ENCODE data around the gene NPLOC4.

NPLOC4 gene

DNA sequence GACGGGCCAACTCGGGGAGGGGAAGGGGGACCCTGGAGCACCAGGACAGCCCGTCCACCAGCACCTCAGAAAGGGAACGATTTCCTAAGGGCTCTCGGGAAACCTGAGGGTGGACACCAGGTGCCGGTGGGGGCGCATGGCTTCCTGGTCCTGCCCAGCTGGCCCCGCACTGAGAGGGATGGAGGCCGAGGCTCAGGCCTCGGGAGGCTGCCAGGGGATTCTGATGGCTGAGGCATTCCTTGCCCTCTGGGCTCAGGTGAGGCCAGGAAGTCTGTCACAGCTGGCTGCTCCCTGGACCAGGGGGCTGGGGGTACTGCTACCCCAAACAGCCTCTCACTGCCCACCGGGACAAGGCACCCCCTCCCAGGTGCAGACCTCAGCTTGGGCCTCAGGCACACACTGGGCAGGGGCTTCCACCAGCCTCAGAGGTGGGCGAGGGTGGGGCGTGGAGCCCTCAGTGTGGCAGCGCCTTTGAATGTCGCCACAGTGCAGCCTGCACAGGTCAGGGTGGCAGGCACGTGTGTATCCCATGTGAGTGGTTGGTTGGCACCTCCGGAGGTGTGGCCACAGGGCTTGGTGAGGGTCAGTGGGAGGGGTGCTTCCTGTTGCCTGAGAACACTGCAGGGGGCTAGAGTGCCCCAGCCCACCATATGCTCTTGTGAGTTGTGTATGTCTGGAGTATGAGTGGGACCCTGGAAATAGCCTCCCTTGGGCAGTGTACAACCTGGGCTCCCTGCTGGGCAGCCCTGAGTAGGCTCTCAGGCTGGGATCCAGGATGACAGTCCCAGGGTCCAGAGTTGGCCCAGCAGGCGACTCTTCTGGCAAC lies 112.7 kb downstream of the NPLOC4 start:
- no peak overlapping the region for H3K4me3 ChIP-seq (ENCODE audit: low read length)
- TF ChIP-seq, protein P1, sequence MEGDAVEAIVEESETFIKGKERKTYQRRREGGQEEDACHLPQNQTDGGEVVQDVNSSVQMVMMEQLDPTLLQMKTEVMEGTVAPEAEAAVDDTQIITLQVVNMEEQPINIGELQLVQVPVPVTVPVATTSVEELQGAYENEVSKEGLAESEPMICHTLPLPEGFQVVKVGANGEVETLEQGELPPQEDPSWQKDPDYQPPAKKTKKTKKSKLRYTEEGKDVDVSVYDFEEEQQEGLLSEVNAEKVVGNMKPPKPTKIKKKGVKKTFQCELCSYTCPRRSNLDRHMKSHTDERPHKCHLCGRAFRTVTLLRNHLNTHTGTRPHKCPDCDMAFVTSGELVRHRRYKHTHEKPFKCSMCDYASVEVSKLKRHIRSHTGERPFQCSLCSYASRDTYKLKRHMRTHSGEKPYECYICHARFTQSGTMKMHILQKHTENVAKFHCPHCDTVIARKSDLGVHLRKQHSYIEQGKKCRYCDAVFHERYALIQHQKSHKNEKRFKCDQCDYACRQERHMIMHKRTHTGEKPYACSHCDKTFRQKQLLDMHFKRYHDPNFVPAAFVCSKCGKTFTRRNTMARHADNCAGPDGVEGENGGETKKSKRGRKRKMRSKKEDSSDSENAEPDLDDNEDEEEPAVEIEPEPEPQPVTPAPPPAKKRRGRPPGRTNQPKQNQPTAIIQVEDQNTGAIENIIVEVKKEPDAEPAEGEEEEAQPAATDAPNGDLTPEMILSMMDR (IDR thresholded peaks at IDR 0.05; ENCODE audit: insufficient read depth, low read depth, low read length, missing control alignments): no peak
- no peak for DNase-seq (ENCODE audit: low read depth)

DNA sequence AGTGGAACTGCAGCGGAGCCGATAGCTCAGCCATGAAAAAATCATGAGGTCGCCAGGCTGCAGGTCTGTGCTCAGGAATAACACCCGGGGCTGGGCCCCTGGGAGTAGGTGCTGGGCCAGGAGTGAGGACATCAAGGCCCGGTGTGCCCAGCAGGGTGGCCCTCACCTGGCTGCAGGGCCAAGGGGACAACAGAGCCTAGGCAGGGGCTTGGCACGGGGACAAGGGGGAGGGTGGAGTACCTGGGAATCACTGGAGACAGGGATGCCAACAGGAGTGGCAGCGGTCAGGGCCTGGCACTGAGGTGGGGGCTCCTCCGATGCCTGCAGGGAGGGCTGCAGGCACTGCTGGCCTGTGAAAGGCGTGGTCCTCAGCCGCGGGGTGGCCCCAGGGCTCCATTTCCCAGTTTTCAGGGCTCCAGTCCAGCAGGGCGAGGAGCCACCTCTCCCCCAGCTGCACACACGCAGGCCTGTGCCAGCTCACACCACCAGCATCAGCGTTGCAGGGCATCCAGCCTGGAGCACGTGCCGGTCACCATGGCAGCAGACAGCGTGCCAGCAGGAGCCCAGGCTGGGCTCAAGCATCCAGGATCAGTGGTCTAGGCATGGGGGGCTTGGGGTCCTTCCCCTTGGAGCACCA lies 113.4 kb downstream of the NPLOC4 start:
- no peak for DNase-seq (ENCODE audit: low read depth)
- no peak overlapping the region for H3K4me3 ChIP-seq (ENCODE audit: low read length)
- TF ChIP-seq, protein P1 (IDR thresholded peaks at IDR 0.05; ENCODE audit: insufficient read depth, low read depth, low read length, missing control alignments): no peak

DNA sequence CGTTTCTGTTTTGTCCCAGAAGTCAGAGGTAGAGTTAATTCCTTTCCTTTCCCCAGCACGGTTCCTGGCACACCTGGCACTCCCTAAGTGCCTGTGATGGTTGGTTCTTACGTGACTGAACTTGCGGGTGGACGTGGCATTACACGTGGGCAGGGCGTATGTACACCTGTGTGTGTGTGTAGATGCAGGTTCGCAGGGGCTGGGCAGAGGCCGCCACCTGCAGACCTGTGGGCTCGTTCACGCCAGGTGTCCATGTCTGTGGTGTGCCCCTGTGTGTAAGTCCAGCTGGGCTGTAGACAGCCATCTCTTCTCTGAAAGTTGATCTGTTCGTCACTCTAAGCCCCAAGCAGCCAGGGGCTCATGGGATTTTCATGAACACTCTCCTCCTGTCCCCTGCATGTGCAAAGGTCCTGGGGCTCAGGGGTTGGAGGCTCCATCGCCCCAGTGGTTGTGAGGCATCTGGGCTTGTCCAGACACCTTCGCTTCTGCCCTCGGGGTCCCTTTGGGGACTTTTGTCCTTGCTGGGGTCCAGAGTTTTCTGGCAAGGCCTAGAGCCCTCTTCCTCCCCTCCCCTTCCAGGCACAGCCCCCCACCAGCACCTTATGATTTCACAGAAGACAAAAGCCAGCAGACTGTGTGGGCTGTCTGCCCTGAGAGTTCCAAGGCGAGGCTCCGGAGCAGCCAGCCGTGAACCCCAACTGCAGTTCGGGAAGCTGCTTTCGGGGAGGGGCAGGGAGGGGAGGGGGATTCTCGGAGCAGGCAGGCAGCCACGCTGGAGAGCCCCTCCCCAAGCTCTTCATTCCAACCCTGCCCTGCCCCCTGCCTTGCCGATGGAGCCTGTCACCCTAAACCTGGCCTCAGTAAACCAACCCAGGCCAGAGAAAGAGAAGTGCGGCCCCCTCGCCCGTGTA lies 114.2 kb downstream of the NPLOC4 start:
- TF ChIP-seq, protein P1 (IDR thresholded peaks at IDR 0.05; ENCODE audit: insufficient read depth, low read depth, low read length, missing control alignments): peak; percentile 24
- DNase-seq (ENCODE audit: low read depth): no peak
- no peak overlapping the region for H3K4me3 ChIP-seq (ENCODE audit: low read length)

DNA sequence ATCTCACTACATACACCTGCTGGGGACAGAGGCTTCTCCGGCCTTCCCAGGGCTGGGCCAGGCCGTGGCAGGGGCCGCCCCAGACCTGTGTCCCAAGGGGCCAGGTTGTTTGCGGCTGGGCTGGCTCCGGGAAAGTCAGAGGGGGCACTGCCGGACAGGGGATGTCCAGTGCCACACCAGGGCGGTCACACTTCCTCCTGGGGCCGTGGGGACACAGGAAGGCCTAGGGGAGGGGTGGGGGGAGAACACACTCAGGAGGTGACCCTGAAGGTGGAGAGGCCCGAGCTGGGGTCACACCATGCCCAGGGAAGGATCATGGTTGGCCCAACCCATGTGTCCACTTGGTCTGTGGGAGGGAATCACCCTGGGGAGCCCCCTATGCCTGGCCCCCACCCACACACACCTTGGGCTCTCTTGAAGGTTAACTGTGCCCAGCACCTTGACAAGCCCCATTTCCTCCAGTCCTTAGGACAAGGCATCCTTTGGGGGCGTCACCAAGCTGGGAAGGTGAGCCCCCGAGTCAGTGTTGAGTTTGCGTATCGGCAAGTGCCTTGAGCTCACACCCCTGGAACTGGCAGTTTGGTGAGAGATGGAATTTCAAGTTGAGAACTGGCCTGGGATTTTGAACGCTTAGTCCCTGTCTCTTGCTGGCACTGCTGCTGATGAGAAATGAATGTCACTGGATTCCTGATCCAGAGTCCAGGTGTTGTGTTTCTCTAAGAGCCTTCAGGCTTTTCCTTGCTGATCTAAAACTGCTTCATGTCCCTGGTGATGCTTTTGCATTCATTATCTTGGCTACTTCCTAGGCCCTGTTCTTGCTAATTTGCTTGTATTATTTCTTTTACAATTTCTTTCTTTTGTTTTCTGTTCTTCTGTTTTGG lies 116.7 kb downstream of the NPLOC4 start:
- H3K4me3 ChIP-seq (ENCODE audit: low read length): no peak overlapping the region
- TF ChIP-seq, protein P1 (IDR thresholded peaks at IDR 0.05; ENCODE audit: insufficient read depth, low read depth, low read length, missing control alignments): no peak
- DNase-seq (ENCODE audit: low read depth): no peak

DNA sequence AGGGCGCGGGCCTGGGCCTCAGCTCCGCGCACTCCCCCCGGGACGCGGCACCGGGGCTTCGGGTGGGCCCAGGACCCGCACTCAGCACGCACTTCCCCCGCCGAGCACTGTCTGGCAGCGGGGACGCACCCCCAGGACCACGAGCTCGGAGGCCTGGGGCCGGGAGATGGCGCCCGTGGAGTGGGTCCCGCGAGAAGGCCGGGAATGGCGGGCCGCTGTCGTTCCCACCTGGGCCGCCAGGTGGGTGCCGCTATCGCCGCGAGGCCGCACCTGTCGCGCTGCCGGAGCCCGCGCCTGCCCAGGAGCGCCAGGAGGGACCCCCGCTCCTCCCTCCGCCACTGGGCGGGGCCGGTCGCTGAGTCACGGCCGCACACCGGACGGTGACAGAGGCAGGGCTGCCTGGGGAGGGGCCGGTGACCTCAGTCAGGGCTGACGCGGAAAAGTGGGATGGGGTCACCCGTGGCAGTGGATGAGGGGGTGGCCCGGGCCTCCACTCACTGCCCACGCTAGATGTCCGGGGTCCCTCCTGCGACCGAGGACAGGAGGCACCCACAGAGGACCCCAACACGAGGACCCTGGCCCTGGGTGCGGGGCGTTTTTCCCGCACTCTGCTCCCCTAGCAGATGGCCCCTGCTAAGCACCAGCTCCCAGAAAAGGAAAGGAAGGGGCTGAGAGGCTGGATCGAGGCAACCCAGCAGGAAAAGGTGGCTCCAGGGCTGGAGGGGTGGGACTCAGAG lies 117.5 kb downstream of the NPLOC4 start:
- peak overlapping the region; percentile 25 for H3K4me3 ChIP-seq (ENCODE audit: low read length)
- DNase-seq (ENCODE audit: low read depth): peak; percentile 53
- TF ChIP-seq, protein P1 (IDR thresholded peaks at IDR 0.05; ENCODE audit: insufficient read depth, low read depth, low read length, missing control alignments): peak; percentile 28

All from epithelial cell of esophagus (primary cell).